ENCODE results near the gene NATD1. TPM values are rescaled to one million over a fixed set of nuclear protein-coding genes. Genes with fewer than 3 reads are reported as not detected.

Gene NATD1
- total and polyA plus RNA-seq, 2 experiments from 2014 or later, result 3.6 to 5.0 TPM

- no peaks in the 10 kb centered on the region for H4K20me1 ChIP-seq (ENCODE audit: insufficient read depth)
- H3K9ac ChIP-seq, result peak overlapping the region; percentile 51
- peak overlapping the region; percentile 69 for H3K27ac ChIP-seq
- DNase-seq, result peak; percentile 91
- H2AFZ ChIP-seq, result no peak overlapping the region
- no peaks in the 10 kb centered on the region for H3K9me2 ChIP-seq (ENCODE audit: insufficient read depth)
- no peaks in the 10 kb centered on the region for H3K9me3 ChIP-seq (ENCODE audit: low read depth)
- 25 to 34% methylated on average over 9 of the region's 9 CpGs for WGBS, 2 experiments (ENCODE audit: low coverage in 1 of 2, low lambda C conversion rate in 2 of 2, missing lambda C conversion rate in 2 of 2)
- H3K4me3 ChIP-seq, result no peak overlapping the region
- peaks cover 97% of the 10 kb centered on the region for H3K79me2 ChIP-seq (ENCODE audit: insufficient read depth)
- H3F3A ChIP-seq (ENCODE audit: insufficient read depth), result peaks cover 12% of the 10 kb centered on the region; the same call in 1 of the 2 replicates
- peak overlapping the region; percentile 34 for H3K4me2 ChIP-seq (ENCODE audit: unreplicated experiment)
- H3K4me1 ChIP-seq (ENCODE audit: insufficient read depth), result peaks cover 22% of the 10 kb centered on the region
- H3K36me3 ChIP-seq (ENCODE audit: low read depth), result peaks cover 12% of the 10 kb centered on the region; the same call in 1 of the 2 replicates
- in situ Hi-C loops (cut with MboI), result loop anchor here (25.0 kb wide), 1 partner anchor 112 kb away; no protein-coding TSS in a partner anchor
- TF ChIP-seq EZH2phosphoT487 (IDR thresholded peaks at IDR 0.05; ENCODE audit: insufficient read depth, low read depth), result no peak
- no peaks in the 10 kb centered on the region for H3K27me3 ChIP-seq (replicated peaks; ENCODE audit: insufficient read depth)
Observed at GRCh38 chr17:21199311-21199710, 53.9 kb downstream of the NATD1 start.

GRCh38 chr17:21198411-21198810 lies 54.8 kb downstream of the NATD1 start:
- H3K79me2 ChIP-seq (ENCODE audit: insufficient read depth), result peaks cover 96% of the 10 kb centered on the region
- no peak for DNase-seq
- H3K4me2 ChIP-seq (ENCODE audit: unreplicated experiment), result no peak overlapping the region
- no peak overlapping the region for H3K4me3 ChIP-seq
- no peaks in the 10 kb centered on the region for H4K20me1 ChIP-seq (ENCODE audit: insufficient read depth)
- H3K27ac ChIP-seq, result peak overlapping the region; percentile 69; the same call in 1 of the 2 replicates
- WGBS, 2 experiments (ENCODE audit: low coverage in 1 of 2, low lambda C conversion rate in 2 of 2, missing lambda C conversion rate in 2 of 2), result 93 to 96% methylated on average over 20 of the region's 20 CpGs
- H3K9me2 ChIP-seq (ENCODE audit: insufficient read depth), result no peaks in the 10 kb centered on the region
- in situ Hi-C loops (cut with MboI), result loop anchor here (25.0 kb wide), 1 partner anchor 111 kb away; no protein-coding TSS in a partner anchor
- H3K9me3 ChIP-seq (ENCODE audit: low read depth), result no peaks in the 10 kb centered on the region
- H3K36me3 ChIP-seq (ENCODE audit: low read depth), result peaks cover 12% of the 10 kb centered on the region; the same call in 1 of the 2 replicates
- peaks cover 12% of the 10 kb centered on the region; the same call in 1 of the 2 replicates for H3F3A ChIP-seq (ENCODE audit: insufficient read depth)
- peaks cover 21% of the 10 kb centered on the region for H3K4me1 ChIP-seq (ENCODE audit: insufficient read depth)
- H3K9ac ChIP-seq, result no peak overlapping the region
- TF ChIP-seq EZH2phosphoT487 (IDR thresholded peaks at IDR 0.05; ENCODE audit: insufficient read depth, low read depth), result no peak
- no peak for TF ChIP-seq EZH2 (IDR thresholded peaks at IDR 0.05; ENCODE audit: insufficient read depth, poor library complexity, severe bottlenecking)
- H2AFZ ChIP-seq, result no peak overlapping the region
- H3K27me3 ChIP-seq (replicated peaks; ENCODE audit: insufficient read depth), result no peaks in the 10 kb centered on the region

DNA sequence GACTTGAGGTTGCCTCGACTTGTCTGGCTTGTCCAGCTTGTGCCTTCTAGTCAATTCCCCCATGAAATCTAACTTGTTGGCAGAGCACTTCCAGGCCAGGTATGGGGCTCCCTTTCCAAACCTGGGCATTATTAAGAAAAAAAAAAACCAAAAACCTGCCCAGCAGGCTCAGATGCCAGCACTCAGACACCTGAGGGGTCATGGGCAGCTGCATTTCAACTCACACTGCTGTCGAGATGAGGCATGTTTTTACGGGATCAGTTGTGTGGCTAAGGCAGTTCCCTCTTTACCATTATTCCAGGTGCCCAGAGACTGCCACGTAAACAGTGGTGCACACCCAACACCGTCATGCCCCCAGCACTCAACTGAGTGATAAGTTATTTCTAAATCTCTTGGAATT lies 57.1 kb downstream of the NATD1 start:
- H3K9ac ChIP-seq, result no peak overlapping the region
- H4K20me1 ChIP-seq (ENCODE audit: insufficient read depth), result no peaks in the 10 kb centered on the region
- H3K4me3 ChIP-seq, result no peak overlapping the region
- H3K9me3 ChIP-seq (ENCODE audit: low read depth), result no peaks in the 10 kb centered on the region
- H3K36me3 ChIP-seq (ENCODE audit: low read depth), result peaks cover 12% of the 10 kb centered on the region; the same call in 1 of the 2 replicates
- no peak overlapping the region for H3K27ac ChIP-seq
- no peak for DNase-seq
- TF ChIP-seq EZH2phosphoT487 (IDR thresholded peaks at IDR 0.05; ENCODE audit: insufficient read depth, low read depth) (no peak), EZH2 (IDR thresholded peaks at IDR 0.05; ENCODE audit: insufficient read depth, poor library complexity, severe bottlenecking) (no peak)
- H3K9me2 ChIP-seq (ENCODE audit: insufficient read depth), result no peaks in the 10 kb centered on the region
- peaks cover 12% of the 10 kb centered on the region; the same call in 1 of the 2 replicates for H3F3A ChIP-seq (ENCODE audit: insufficient read depth)
- no peaks in the 10 kb centered on the region for H3K27me3 ChIP-seq (replicated peaks; ENCODE audit: insufficient read depth)
- H3K4me2 ChIP-seq (ENCODE audit: unreplicated experiment), result no peak overlapping the region
- H3K79me2 ChIP-seq (ENCODE audit: insufficient read depth), result peaks cover 74% of the 10 kb centered on the region
- in situ Hi-C loops (cut with MboI), result loop anchor here (25.0 kb wide), 1 partner anchor 109 kb away; no protein-coding TSS in a partner anchor
- WGBS, 2 experiments (ENCODE audit: low coverage in 1 of 2, low lambda C conversion rate in 2 of 2, missing lambda C conversion rate in 2 of 2), result 80 to 85% methylated on average over 5 of the region's 5 CpGs
- peaks cover 13% of the 10 kb centered on the region for H3K4me1 ChIP-seq (ENCODE audit: insufficient read depth)
- H2AFZ ChIP-seq, result no peak overlapping the region

GRCh38 chr17:21194703-21195102 lies 58.5 kb downstream of the NATD1 start:
- Histone ChIP-seq H3K36me3 (ENCODE audit: low read depth) (peaks cover 12% of the 10 kb centered on the region; the same call in 1 of the 2 replicates), H3K4me3 (no peak overlapping the region), H3K79me2 (ENCODE audit: insufficient read depth) (peaks cover 60% of the 10 kb centered on the region), H2AFZ (no peak overlapping the region), H3K27me3 (replicated peaks; ENCODE audit: insufficient read depth) (no peaks in the 10 kb centered on the region), H3K4me2 (ENCODE audit: unreplicated experiment) (no peak overlapping the region), H3K4me1 (ENCODE audit: insufficient read depth) (peaks cover 2% of the 10 kb centered on the region), H3F3A (ENCODE audit: insufficient read depth) (peaks cover 8% of the 10 kb centered on the region; the same call in 1 of the 2 replicates), H3K9me2 (ENCODE audit: insufficient read depth) (no peaks in the 10 kb centered on the region), H4K20me1 (ENCODE audit: insufficient read depth) (no peaks in the 10 kb centered on the region), H3K9ac (no peak overlapping the region), H3K27ac (no peak overlapping the region), H3K9me3 (ENCODE audit: low read depth) (no peaks in the 10 kb centered on the region)
- in situ Hi-C loops (cut with MboI), result loop anchor here (25.0 kb wide), 1 partner anchor 107 kb away; no protein-coding TSS in a partner anchor
- peak; percentile 42 for DNase-seq
- TF ChIP-seq EZH2 (IDR thresholded peaks at IDR 0.05; ENCODE audit: insufficient read depth, poor library complexity, severe bottlenecking), result no peak
- TF ChIP-seq EZH2phosphoT487 (IDR thresholded peaks at IDR 0.05; ENCODE audit: insufficient read depth, low read depth), result no peak
- 43 to 47% methylated on average over 5 of the region's 5 CpGs for WGBS, 2 experiments (ENCODE audit: low coverage in 1 of 2, low lambda C conversion rate in 2 of 2, missing lambda C conversion rate in 2 of 2)
